CD8-positive, alpha-beta memory T cell (primary cell): ENCODE data around the gene IRAK3. TPM values are rescaled to one million over a fixed set of nuclear protein-coding genes. Genes with fewer than 3 reads are reported as not detected.

Source experiments
- CTCF ChIA-PET: fragments of 350-600 bp; sonication (Branson Sonifier 250); formaldehyde crosslinking; loops from one replicate; lab custom pipeline; 2021; ENCODE audit warnings: antibody characterized with exemption; lab: Charles Lee
- POLR2A ChIA-PET: fragments of 350-600 bp; sonication (Branson Sonifier 250); formaldehyde crosslinking; loops from one replicate; lab custom pipeline; 2021; ENCODE audit warnings: antibody characterized with exemption; lab: Charles Lee
- DNase-seq, 5 donors: peaks; one replicate each; pipeline versions ENCODE4 v3.0.0 to v3.0.0-alpha.2; 2020 to 2022; ENCODE audit warnings: mixed read lengths in 1 of 5
- H3K27ac ChIP-seq: one replicate; pipeline ENCODE4 v1.7.0; 2013; ENCODE audit warnings: low read depth, mild to moderate bottlenecking, low read length, moderate library complexity
- H3K27me3 ChIP-seq: 2 replicates; pipeline ENCODE4 v1.7.0; 2013; ENCODE audit warnings: low read length, mild to moderate bottlenecking; ENCODE audit not compliant: insufficient read depth, poor library complexity, severe bottlenecking
- H3K36me3 ChIP-seq: 2 replicates; pipeline ENCODE4 v1.7.0; 2013; ENCODE audit warnings: mild to moderate bottlenecking, low read length, moderate library complexity; ENCODE audit not compliant: insufficient read depth
- H3K4me1 ChIP-seq: 2 replicates; pipeline ENCODE4 v1.7.0; 2013; ENCODE audit warnings: mild to moderate bottlenecking, low read length, moderate library complexity; ENCODE audit not compliant: insufficient read depth
- H3K4me3 ChIP-seq: 2 replicates; pipeline ENCODE4 v1.7.0; 2013; ENCODE audit warnings: mild to moderate bottlenecking, low read length
- H3K9me3 ChIP-seq: 2 replicates; pipeline ENCODE4 v1.7.0; 2013; ENCODE audit warnings: mild to moderate bottlenecking, low read length
- H3K27ac Mint-ChIP-seq, 8 donors: one replicate each; pipeline ENCODE4 v1.8.0; 2020 to 2021; ENCODE audit warnings: mixed read lengths in 8 of 8, mild to moderate bottlenecking in 6 of 8, inconsistent platforms in 3 of 8, moderate library complexity in 3 of 8
- H3K27me3 Mint-ChIP-seq, 2 donors: one replicate each; pipeline ENCODE4 v1.8.0; 2020 to 2021; ENCODE audit warnings: mixed read lengths in 2 of 2, mild to moderate bottlenecking in 1 of 2, moderate library complexity in 1 of 2
- H3K36me3 Mint-ChIP-seq, 3 donors: one replicate each; pipeline ENCODE4 v1.8.0; 2020 to 2021; ENCODE audit warnings: mixed read lengths in 3 of 3, inconsistent platforms in 1 of 3, mild to moderate bottlenecking in 1 of 3
- H3K4me1 Mint-ChIP-seq, 3 donors: one replicate each; pipeline ENCODE4 v1.8.0; 2020 to 2021; ENCODE audit warnings: mixed read lengths in 3 of 3, inconsistent platforms in 1 of 3, mild to moderate bottlenecking in 1 of 3
- H3K4me3 Mint-ChIP-seq, 7 donors: one replicate each; pipeline ENCODE4 v1.8.0; 2020 to 2021; ENCODE audit warnings: mixed read lengths in 7 of 7, mild to moderate bottlenecking in 6 of 7, moderate library complexity in 4 of 7, inconsistent platforms in 2 of 7
- H3K9me3 Mint-ChIP-seq, 5 donors: one replicate each; pipeline ENCODE4 v1.8.0; 2020 to 2022; ENCODE audit warnings: mixed read lengths in 5 of 5, mild to moderate bottlenecking in 3 of 5, moderate library complexity in 2 of 5, inconsistent platforms in 1 of 5
- polyA plus RNA-seq: library from polyadenylated mRNA; unstranded; fragments of 300-500 nt; fragmentation: Illumina TruSeq; gene quantifications from one replicate; pipeline ENCODE4 v1.2.3, GENCODE V29; 2021
- total RNA-seq, 2 experiments: library from RNA; stranded (reverse); gene quantifications; one replicate each; pipeline ENCODE4 v1.2.3, GENCODE V29; 2021

The IRAK3 gene
- total and polyA plus RNA-seq, 3 experiments from 2014 or later: 0.13 to 0.22 TPM; not detected in 1

GRCh38 chr12:66189889-66190288 is 875 bp downstream of the IRAK3 start:
- Histone ChIP-seq H3K27ac (no peak overlapping the region), H3K4me3 (no peak overlapping the region), H3K36me3 (no peaks in the 10 kb centered on the region), H3K9me3 (no peaks in the 10 kb centered on the region), H3K4me1 (peaks cover 3% of the 10 kb centered on the region), H3K27me3 (peaks cover 5% of the 10 kb centered on the region)
- H3K9me3 Mint-ChIP-seq: peaks cover 0 to 11% (median 2%) of the 10 kb centered on the region in 5 donors
- ChIA-PET POLR2A (no interaction called here), CTCF (no interaction called here)
- H3K27ac Mint-ChIP-seq: no peak overlapping the region
- peaks cover 0 to 7% (median 0%) of the 10 kb centered on the region in 3 donors for H3K36me3 Mint-ChIP-seq
- DNase-seq: no peak
- H3K4me3 Mint-ChIP-seq: peak overlapping the region in 2 of 7 donors; percentile 48 to 57
- peaks cover 2 to 8% (median 4%) of the 10 kb centered on the region in 3 donors for H3K4me1 Mint-ChIP-seq
- peaks cover 43 to 77% of the 10 kb centered on the region in 2 donors for H3K27me3 Mint-ChIP-seq

GRCh38 chr12:66190519-66191370 is 1.7 kb downstream of the IRAK3 start:
- Histone ChIP-seq H3K4me3 (no peak overlapping the region), H3K27ac (no peak overlapping the region), H3K9me3 (no peaks in the 10 kb centered on the region), H3K36me3 (no peaks in the 10 kb centered on the region), H3K4me1 (peaks cover 3% of the 10 kb centered on the region), H3K27me3 (peaks cover 5% of the 10 kb centered on the region)
- Mint-ChIP-seq H3K9me3 (peaks cover 0 to 11% (median 0%) of the 10 kb centered on the region in 5 donors), H3K27me3 (peaks cover 49 to 79% of the 10 kb centered on the region in 2 donors), H3K4me3 (peak overlapping the region in 2 of 7 donors; percentile 16), H3K4me1 (peaks cover 2 to 8% (median 4%) of the 10 kb centered on the region in 3 donors), H3K27ac (no peak overlapping the region), H3K36me3 (peaks cover 0 to 6% (median 0%) of the 10 kb centered on the region in 3 donors)
- POLR2A ChIA-PET: no interaction called here
- CTCF ChIA-PET: interaction anchor here (0.6 to 1.1 kb wide), 3 partner anchors 9 to 219 kb away, joined by 3 to 4 read pairs (median 3); no protein-coding TSS in a partner anchor
- DNase-seq: no peak

GRCh38 chr12:66191547-66192126 is 2.6 kb downstream of the IRAK3 start:
- POLR2A ChIA-PET: no interaction called here

GRCh38 chr12:66194122-66194521 is 5.1 kb downstream of the IRAK3 start:
- peaks cover 3% of the 10 kb centered on the region for H3K27me3 ChIP-seq
- Mint-ChIP-seq H3K27ac (no peak overlapping the region), H3K27me3 (peaks cover 37 to 74% of the 10 kb centered on the region in 2 donors), H3K4me3 (no peak overlapping the region), H3K4me1 (peaks cover 0 to 3% (median 0%) of the 10 kb centered on the region in 3 donors), H3K36me3 (no peaks in the 10 kb centered on the region), H3K9me3 (no peaks in the 10 kb centered on the region)
- no peak overlapping the region for H3K27ac ChIP-seq
- H3K36me3 ChIP-seq: no peaks in the 10 kb centered on the region
- no peak overlapping the region for H3K4me3 ChIP-seq
- ChIA-PET POLR2A (interaction anchor here (0.6 kb wide), 1 partner anchor 1587 kb away, joined by 4 read pairs; no protein-coding TSS in a partner anchor), CTCF (no interaction called here)
- DNase-seq: no peak
- no peaks in the 10 kb centered on the region for H3K4me1 ChIP-seq
- no peaks in the 10 kb centered on the region for H3K9me3 ChIP-seq

More at GRCh38 chr12:66191547-66192126, 2.6 kb downstream of the IRAK3 start:
- no peaks in the 10 kb centered on the region for H3K36me3 ChIP-seq
- peaks cover 42 to 77% of the 10 kb centered on the region in 2 donors for H3K27me3 Mint-ChIP-seq
- no peaks in the 10 kb centered on the region for H3K36me3 Mint-ChIP-seq
- no peak overlapping the region for H3K4me3 ChIP-seq
- no peak overlapping the region for H3K27ac Mint-ChIP-seq
- DNase-seq: no peak
- peaks cover 0 to 4% (median 0%) of the 10 kb centered on the region in 5 donors for H3K9me3 Mint-ChIP-seq
- no peak overlapping the region for H3K27ac ChIP-seq
- peaks cover 3% of the 10 kb centered on the region for H3K4me1 ChIP-seq
- no peaks in the 10 kb centered on the region for H3K9me3 ChIP-seq
- H3K4me3 Mint-ChIP-seq: no peak overlapping the region
- peaks cover 8% of the 10 kb centered on the region for H3K27me3 ChIP-seq
- H3K4me1 Mint-ChIP-seq: peaks cover 2 to 8% (median 4%) of the 10 kb centered on the region in 3 donors
- CTCF ChIA-PET: interaction anchor here (0.6 kb wide), 1 partner anchor 46 kb away, joined by 3 read pairs; no protein-coding TSS in a partner anchor

GRCh38 chr12:66195242-66195641 is 6.2 kb downstream of the IRAK3 start:
- ChIA-PET POLR2A (no interaction called here), CTCF (no interaction called here)
- H3K27ac Mint-ChIP-seq: no peak overlapping the region
- Histone ChIP-seq H3K36me3 (no peaks in the 10 kb centered on the region), H3K4me3 (no peak overlapping the region), H3K27me3 (peaks cover 3% of the 10 kb centered on the region), H3K4me1 (no peaks in the 10 kb centered on the region), H3K9me3 (no peaks in the 10 kb centered on the region), H3K27ac (no peak overlapping the region)
- DNase-seq: no peak
- peaks cover 0 to 4% (median 3%) of the 10 kb centered on the region in 5 donors for H3K9me3 Mint-ChIP-seq
- H3K36me3 Mint-ChIP-seq: peaks cover 0 to 2% (median 2%) of the 10 kb centered on the region in 3 donors
- H3K4me1 Mint-ChIP-seq: peaks cover 0 to 3% (median 0%) of the 10 kb centered on the region in 3 donors
- H3K4me3 Mint-ChIP-seq: no peak overlapping the region
- H3K27me3 Mint-ChIP-seq: peaks cover 37 to 75% of the 10 kb centered on the region in 2 donors

GRCh38 chr12:66196806-66197205 is 7.8 kb downstream of the IRAK3 start:
- H3K4me1 ChIP-seq: no peaks in the 10 kb centered on the region
- no peak overlapping the region for H3K27ac ChIP-seq
- peaks cover 0 to 7% (median 4%) of the 10 kb centered on the region in 5 donors for H3K9me3 Mint-ChIP-seq
- peaks cover 0 to 6% (median 2%) of the 10 kb centered on the region in 3 donors for H3K36me3 Mint-ChIP-seq
- H3K4me1 Mint-ChIP-seq: peaks cover 0 to 3% (median 0%) of the 10 kb centered on the region in 3 donors
- peaks cover 30 to 74% of the 10 kb centered on the region in 2 donors for H3K27me3 Mint-ChIP-seq
- POLR2A ChIA-PET: no interaction called here
- no peak overlapping the region for H3K4me3 Mint-ChIP-seq
- CTCF ChIA-PET: no interaction called here
- DNase-seq: no peak
- H3K9me3 ChIP-seq: no peaks in the 10 kb centered on the region
- peaks cover 3% of the 10 kb centered on the region for H3K27me3 ChIP-seq
- no peak overlapping the region for H3K27ac Mint-ChIP-seq
- no peaks in the 10 kb centered on the region for H3K36me3 ChIP-seq
- H3K4me3 ChIP-seq: no peak overlapping the region

GRCh38 chr12:66197495-66197921 is 8.5 kb downstream of the IRAK3 start:
- Histone ChIP-seq H3K4me3 (no peak overlapping the region), H3K36me3 (no peaks in the 10 kb centered on the region), H3K27me3 (peaks cover 3% of the 10 kb centered on the region), H3K4me1 (no peaks in the 10 kb centered on the region), H3K27ac (no peak overlapping the region), H3K9me3 (no peaks in the 10 kb centered on the region)
- Mint-ChIP-seq H3K36me3 (peaks cover 0 to 9% (median 2%) of the 10 kb centered on the region in 3 donors), H3K4me3 (no peak overlapping the region), H3K9me3 (peaks cover 0 to 7% (median 4%) of the 10 kb centered on the region in 5 donors), H3K27ac (no peak overlapping the region), H3K4me1 (peaks cover 0 to 3% (median 0%) of the 10 kb centered on the region in 3 donors), H3K27me3 (peaks cover 36 to 78% of the 10 kb centered on the region in 2 donors)
- CTCF ChIA-PET: interaction anchor here (0.6 kb wide), 1 partner anchor 1560 kb away, joined by 3 read pairs; no protein-coding TSS in a partner anchor
- DNase-seq: no peak
- POLR2A ChIA-PET: no interaction called here
